Trophoblast cell (in vitro differentiated cells and primary cell): Measurements from ENCODE around the gene WDR12.
"Not testable (repeated sequence)": the region's sequence is repeated elsewhere in the genome, so short reads cannot be mapped to it uniquely, and the experiment has no call there.

Experiments
- DNase-seq, 2 donors: peaks; one replicate each; pipeline ENCODE4 v3.0.0-alpha.2; 2016
- H2AFZ ChIP-seq: 2 replicates; pipeline ENCODE4 v1.6.1; 2013; ENCODE audit warnings: low read length, moderate library complexity, mild to moderate bottlenecking; ENCODE audit not compliant: insufficient read depth, poor library complexity
- H2AK5ac ChIP-seq: 2 replicates; pipeline ENCODE4 v1.6.1; 2013; ENCODE audit warnings: mild to moderate bottlenecking, low read length
- H2BK120ac ChIP-seq: 2 replicates; pipeline ENCODE4 v1.6.1; 2013; ENCODE audit warnings: low read length, mild to moderate bottlenecking, moderate library complexity; ENCODE audit not compliant: insufficient read depth, poor library complexity
- H2BK12ac ChIP-seq: 2 replicates; pipeline ENCODE4 v1.6.1; 2013; ENCODE audit warnings: mild to moderate bottlenecking, low read length, moderate library complexity
- H2BK5ac ChIP-seq: 2 replicates; pipeline ENCODE4 v1.6.1; 2013; ENCODE audit warnings: low read length, low read depth, moderate library complexity, mild to moderate bottlenecking; ENCODE audit not compliant: poor library complexity
- H3K14ac ChIP-seq: 2 replicates; pipeline ENCODE4 v1.6.1; 2013; ENCODE audit warnings: mild to moderate bottlenecking, low read length
- H3K18ac ChIP-seq: 2 replicates; pipeline ENCODE4 v1.6.1; 2013; ENCODE audit warnings: mild to moderate bottlenecking, low read length
- H3K23ac ChIP-seq: 2 replicates; pipeline ENCODE4 v1.6.1; 2013; ENCODE audit warnings: low read length
- H3K27ac ChIP-seq: 2 replicates; pipeline ENCODE4 v1.5.1; 2013; ENCODE audit warnings: low read depth, mild to moderate bottlenecking, inconsistent platforms, low read length, moderate library complexity
- H3K27me3 ChIP-seq: 2 replicates; pipeline ENCODE4 v1.6.1; 2013; ENCODE audit warnings: inconsistent platforms, mild to moderate bottlenecking, low read length, moderate library complexity; ENCODE audit not compliant: insufficient read depth
- H3K36me3 ChIP-seq, 2 experiments: 1 replicate in 1 of 2; 2 replicates in 1 of 2; pipeline ENCODE4 v1.6.1; 2013; ENCODE audit warnings: low read length in 2 of 2, mild to moderate bottlenecking in 2 of 2, moderate library complexity in 1 of 2; ENCODE audit not compliant: insufficient read depth in 2 of 2, control insufficient read depth in 1 of 2
- H3K4ac ChIP-seq: 2 replicates; pipeline ENCODE4 v1.6.1; 2013; ENCODE audit warnings: low read depth, mild to moderate bottlenecking, low read length, moderate library complexity
- H3K4me1 ChIP-seq, 2 experiments: 1 replicate in 1 of 2; 2 replicates in 1 of 2; pipeline ENCODE4 v1.6.1; 2013; ENCODE audit warnings: low read length in 2 of 2, mild to moderate bottlenecking in 2 of 2, moderate library complexity in 1 of 2; ENCODE audit not compliant: insufficient read depth in 2 of 2, control insufficient read depth in 1 of 2
- H3K4me2 ChIP-seq: 2 replicates; pipeline ENCODE4 v1.6.1; 2013; ENCODE audit warnings: inconsistent platforms, mild to moderate bottlenecking, low read length, moderate library complexity
- H3K4me3 ChIP-seq: 2 replicates; pipeline ENCODE4 v1.5.1; 2013; ENCODE audit warnings: mild to moderate bottlenecking, low read depth, low read length, inconsistent platforms
- H3K79me1 ChIP-seq: one replicate; pipeline ENCODE4 v1.6.1; 2013; ENCODE audit warnings: low read length
- H3K79me2 ChIP-seq: 2 replicates; pipeline ENCODE4 v1.6.1; 2013; ENCODE audit warnings: low read length, mild to moderate bottlenecking; ENCODE audit not compliant: control insufficient read depth, insufficient read depth, poor library complexity
- H3K9ac ChIP-seq: 2 replicates; pipeline ENCODE4 v1.6.1; 2013; ENCODE audit warnings: mild to moderate bottlenecking, low read length
- H3K9me3 ChIP-seq: 2 replicates; pipeline ENCODE4 v1.6.1; 2013; ENCODE audit warnings: low read depth, mild to moderate bottlenecking, control low read depth, inconsistent platforms, low read length; ENCODE audit not compliant: insufficient read depth
- H4K12ac ChIP-seq: 2 replicates; pipeline ENCODE4 v1.6.1; 2013; ENCODE audit warnings: low read depth, mild to moderate bottlenecking, low read length, moderate library complexity
- H4K8ac ChIP-seq: 2 replicates; pipeline ENCODE4 v1.6.1; 2013; ENCODE audit warnings: low read depth, mild to moderate bottlenecking, low read length, moderate library complexity
- H4K91ac ChIP-seq: one replicate; pipeline ENCODE4 v1.6.1; 2013; ENCODE audit warnings: low read depth, mild to moderate bottlenecking, low read length, moderate library complexity
- WGBS: extraction: QIAGEN DNeasy Blood & Tissue Kit; methylation state at CpG from one replicate; pipeline ENCODE4 v1.1.7; 2013; ENCODE audit warnings: missing lambda C conversion rate; ENCODE audit not compliant: insufficient read length, insufficient coverage; ENCODE audit errors: extremely low coverage; 5-methylcytosine and 5-hydroxymethylcytosine counted together

Gene WDR12

GRCh38 chr2:202905507-202905906, 6.0 kb downstream of the WDR12 start:
- H3K18ac ChIP-seq, result not testable (repeated sequence)

GRCh38 chr2:202885190-202885589, 26.3 kb downstream of the WDR12 start:
- no peak overlapping the region for H2BK5ac ChIP-seq
- H4K91ac ChIP-seq, result no peak overlapping the region
- no peaks in the 10 kb centered on the region for H3K79me1 ChIP-seq
- H2BK120ac ChIP-seq, result no peak overlapping the region
- H3K9me3 ChIP-seq, result no peaks in the 10 kb centered on the region
- H3K23ac ChIP-seq, result no peak overlapping the region
- H2AFZ ChIP-seq, result no peak overlapping the region
- H3K4me1 ChIP-seq, result no peaks in the 10 kb centered on the region
- H3K79me2 ChIP-seq, result no peaks in the 10 kb centered on the region
- no peak overlapping the region for H2AK5ac ChIP-seq
- H3K36me3 ChIP-seq, result peaks cover 24 to 26% of the 10 kb centered on the region in 2 experiments
- WGBS, result no CpG with 5 or more reads among the region's 7 CpGs
- no peak for DNase-seq
- no peak overlapping the region for H4K12ac ChIP-seq
- no peak overlapping the region for H4K8ac ChIP-seq
- no peaks in the 10 kb centered on the region for H3K27me3 ChIP-seq
- H3K14ac ChIP-seq, result no peak overlapping the region
- no peak overlapping the region for H2BK12ac ChIP-seq
- no peak overlapping the region for H3K4me2 ChIP-seq
- no peak overlapping the region for H3K4ac ChIP-seq
- H3K27ac ChIP-seq, result no peak overlapping the region
- no peak overlapping the region for H3K18ac ChIP-seq
- H3K9ac ChIP-seq, result no peak overlapping the region
- H3K4me3 ChIP-seq, result no peak overlapping the region

More at GRCh38 chr2:202905507-202905906, 6.0 kb downstream of the WDR12 start:
- not testable (repeated sequence) for DNase-seq, H2AFZ ChIP-seq, H2BK12ac ChIP-seq, H3K36me3 ChIP-seq, H2BK120ac ChIP-seq, H3K79me1 ChIP-seq, H3K79me2 ChIP-seq, H3K14ac ChIP-seq, H3K27me3 ChIP-seq, H3K23ac ChIP-seq, H3K4me3 ChIP-seq, H3K9ac ChIP-seq, H4K91ac ChIP-seq, H3K4me2 ChIP-seq, H4K12ac ChIP-seq, H3K27ac ChIP-seq, H3K4me1 ChIP-seq, H3K4ac ChIP-seq, H3K9me3 ChIP-seq, H2AK5ac ChIP-seq, H2BK5ac ChIP-seq, H4K8ac ChIP-seq

GRCh38 chr2:202883987-202884675, 27.3 kb downstream of the WDR12 start:
- Histone ChIP-seq H3K4me2 (no peak overlapping the region), H3K79me2 (no peaks in the 10 kb centered on the region), H2BK5ac (no peak overlapping the region), H2AFZ (no peak overlapping the region), H2AK5ac (no peak overlapping the region), H4K12ac (no peak overlapping the region), H3K27me3 (no peaks in the 10 kb centered on the region), H3K9me3 (no peaks in the 10 kb centered on the region), H2BK12ac (no peak overlapping the region), H4K8ac (no peak overlapping the region), H3K23ac (no peak overlapping the region), H4K91ac (no peak overlapping the region), H3K4ac (no peak overlapping the region), H3K4me3 (no peak overlapping the region), H3K27ac (no peak overlapping the region), H3K4me1 (no peaks in the 10 kb centered on the region), H3K36me3 (peaks cover 24% of the 10 kb centered on the region in 2 experiments), H3K18ac (no peak overlapping the region), H3K9ac (no peak overlapping the region), H3K79me1 (no peaks in the 10 kb centered on the region), H3K14ac (no peak overlapping the region), H2BK120ac (no peak overlapping the region)
- WGBS, result no CpG with 5 or more reads among the region's 5 CpGs
- DNase-seq, result no peak

GRCh38 chr2:202881570-202881969, 29.9 kb downstream of the WDR12 start:
- DNase-seq, result no peak
- no peak overlapping the region for H3K4ac ChIP-seq
- no peak overlapping the region for H4K12ac ChIP-seq
- H3K14ac ChIP-seq, result no peak overlapping the region
- H3K9ac ChIP-seq, result no peak overlapping the region
- H3K4me2 ChIP-seq, result no peak overlapping the region
- H3K9me3 ChIP-seq, result no peaks in the 10 kb centered on the region
- H3K4me3 ChIP-seq, result no peak overlapping the region
- H3K23ac ChIP-seq, result no peak overlapping the region
- WGBS, result no CpG with 5 or more reads among the region's 4 CpGs
- no peak overlapping the region for H2BK12ac ChIP-seq
- H3K4me1 ChIP-seq, result no peaks in the 10 kb centered on the region
- H3K79me2 ChIP-seq, result no peaks in the 10 kb centered on the region
- no peak overlapping the region for H2AK5ac ChIP-seq
- H3K36me3 ChIP-seq, result peaks cover 20% of the 10 kb centered on the region in 2 experiments
- no peak overlapping the region for H3K18ac ChIP-seq
- no peak overlapping the region for H2BK120ac ChIP-seq
- H3K27me3 ChIP-seq, result no peaks in the 10 kb centered on the region
- no peaks in the 10 kb centered on the region for H3K79me1 ChIP-seq
- H4K8ac ChIP-seq, result no peak overlapping the region
- H3K27ac ChIP-seq, result no peak overlapping the region
- H2BK5ac ChIP-seq, result no peak overlapping the region
- no peak overlapping the region for H4K91ac ChIP-seq
- H2AFZ ChIP-seq, result no peak overlapping the region
